HepG2 (cell line): ENCODE data around the gene OTOP3. TPM values are rescaled to one million over a fixed set of nuclear protein-coding genes. Genes with fewer than 3 reads are reported as not detected.
A peak's percentile ranks its signal among the peaks of the same experiment; 100 is the strongest.

Experiments
- ATF2 ChIP-seq: sonication (generic); formaldehyde crosslinking; IDR thresholded peaks from 2 replicates; pipeline ENCODE4 v1.4.0; 2020; ENCODE audit warnings: missing genetic modification reagents
- ETV6 ChIP-seq: sonication (generic); formaldehyde crosslinking; conservative IDR thresholded peaks from 2 replicates; pipeline ENCODE4 v1.4.0; 2020; ENCODE audit warnings: missing genetic modification reagents
- GPBP1L1 ChIP-seq: sonication (generic); formaldehyde crosslinking; IDR thresholded peaks from 2 replicates; pipeline ENCODE4 v1.5.0; 2020; ENCODE audit warnings: mild to moderate bottlenecking, missing genetic modification reagents
- HOXA5 ChIP-seq: sonication (generic); formaldehyde crosslinking; IDR thresholded peaks from 2 replicates; pipeline ENCODE4 v1.4.0; 2020; ENCODE audit warnings: missing genetic modification reagents
- KDM2A ChIP-seq: sonication (generic); formaldehyde crosslinking; IDR thresholded peaks from 2 replicates; pipeline ENCODE4 v1.4.0; 2020; ENCODE audit warnings: low read depth, missing genetic modification reagents, borderline replicate concordance
- NAIF1 ChIP-seq: sonication (generic); formaldehyde crosslinking; IDR thresholded peaks from 2 replicates; pipeline ENCODE4 v1.5.0; 2020; ENCODE audit warnings: mild to moderate bottlenecking, missing genetic modification reagents, borderline replicate concordance
- NFAT5 ChIP-seq: sonication (generic); formaldehyde crosslinking; IDR thresholded peaks from 2 replicates; pipeline ENCODE4 v1.4.0; 2020; ENCODE audit warnings: missing genetic modification reagents
- NR2C2 ChIP-seq: sonication (generic); formaldehyde crosslinking; IDR thresholded peaks from 2 replicates; pipeline ENCODE4 v1.4.0; 2020; ENCODE audit warnings: missing genetic modification reagents, mild to moderate bottlenecking, moderate library complexity, borderline replicate concordance
- SAFB2 ChIP-seq: sonication (generic); formaldehyde crosslinking; IDR thresholded peaks from 2 replicates; pipeline ENCODE4 v1.5.1; 2020; ENCODE audit warnings: missing genetic modification reagents, low read depth, mild to moderate bottlenecking, borderline replicate concordance
- TBP ChIP-seq: sonication (generic); formaldehyde crosslinking; IDR thresholded peaks from 2 replicates; pipeline ENCODE4 v1.5.0; 2020; ENCODE audit warnings: missing genetic modification reagents
- ZFYVE20 ChIP-seq: sonication (generic); formaldehyde crosslinking; IDR thresholded peaks from 2 replicates; pipeline ENCODE4 v1.8.0; 2023; ENCODE audit warnings: low read depth, mild to moderate bottlenecking, moderate library complexity, missing genetic modification reagents, borderline replicate concordance
- ZNF512B ChIP-seq: sonication (generic); formaldehyde crosslinking; IDR thresholded peaks from 2 replicates; pipeline ENCODE4 v1.5.1; 2020; ENCODE audit warnings: missing genetic modification reagents, mild to moderate bottlenecking, borderline replicate concordance
- ZNF574 ChIP-seq: sonication (generic); formaldehyde crosslinking; IDR thresholded peaks from 2 replicates; pipeline ENCODE4 v1.4.0; 2020; ENCODE audit warnings: missing genetic modification reagents
- polyA plus RNA-seq, 8 experiments: library from polyadenylated mRNA; depleted of rRNA in 3 of 8; stranded (reverse) in 7 of 8; unstranded in 1 of 8; fragments of >200 nt; fragmentation: Illumina TruSeq in 4 of 8; extraction: Trizol in 4 of 8; gene quantifications; 2 replicates each; pipeline versions ENCODE4 v1.2.1 to v1.2.3, GENCODE V29; 2011 to 2016; ENCODE audit warnings: low read depth in 4 of 8, missing spikeins in 1 of 8, mixed read lengths in 1 of 8; ENCODE audit not compliant: insufficient read depth in 1 of 8
- total RNA-seq, 5 experiments: library from RNA; depleted of rRNA; stranded (reverse); fragments of >200 nt; fragmentation: Illumina TruSeq; extraction: Trizol; gene quantifications; 2 replicates each; pipeline ENCODE4 v1.2.3, GENCODE V29; 2016; ENCODE audit warnings: low read depth in 1 of 5

The OTOP3 gene
- total and polyA plus RNA-seq, 2 of the 13 experiments (the other 11 are each of a cell fraction or from before 2014, with no cell fraction given): not detected

- TF ChIP-seq GPBP1L1 (CRISPR knock-in tag) (no peak), ZFYVE20 (no peak), ETV6 (no peak), ZNF574 (CRISPR knock-in tag) (0 out of 2 replicates have a peak, but pooled peaks have one; percentile 19), NFAT5 (CRISPR knock-in tag) (0 out of 2 replicates have a peak, but pooled peaks have one; percentile 56), ZNF512B (CRISPR knock-in tag) (no peak), NAIF1 (no peak), TBP (CRISPR knock-in tag) (no peak), HOXA5 (CRISPR knock-in tag) (0 out of 2 replicates have a peak, but pooled peaks have one; percentile 31), SAFB2 (CRISPR knock-in tag) (no peak), NR2C2 (no peak), ATF2 (CRISPR knock-in tag) (no peak), KDM2A (peak; percentile 79)
Observed at GRCh38 chr17:74961657-74962350, 26.1 kb downstream of the OTOP3 start (continued).
